Measurements from ENCODE around the gene LCA5L.

GRCh38 chr21:39483917-39484316, 38.3 kb upstream of the LCA5L start:
- TF ChIP-seq POLR2A (IDR thresholded peaks at IDR 0.05) (no peak), CTCF (IDR thresholded peaks at IDR 0.05) (no peak)
